HG02642 (cell line): ENCODE data around the gene RPS19BP1.

ENCODE experiments used
- ATAC-seq: cut with Tn5 transposase; IDR thresholded peaks from one replicate; pipeline ENCODE4 v1.9.1; 2021; ENCODE audit warnings: mild to moderate bottlenecking; ENCODE audit not compliant: unreplicated experiment, poor library complexity

The RPS19BP1 gene, protein sequence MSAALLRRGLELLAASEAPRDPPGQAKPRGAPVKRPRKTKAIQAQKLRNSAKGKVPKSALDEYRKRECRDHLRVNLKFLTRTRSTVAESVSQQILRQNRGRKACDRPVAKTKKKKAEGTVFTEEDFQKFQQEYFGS

DNA sequence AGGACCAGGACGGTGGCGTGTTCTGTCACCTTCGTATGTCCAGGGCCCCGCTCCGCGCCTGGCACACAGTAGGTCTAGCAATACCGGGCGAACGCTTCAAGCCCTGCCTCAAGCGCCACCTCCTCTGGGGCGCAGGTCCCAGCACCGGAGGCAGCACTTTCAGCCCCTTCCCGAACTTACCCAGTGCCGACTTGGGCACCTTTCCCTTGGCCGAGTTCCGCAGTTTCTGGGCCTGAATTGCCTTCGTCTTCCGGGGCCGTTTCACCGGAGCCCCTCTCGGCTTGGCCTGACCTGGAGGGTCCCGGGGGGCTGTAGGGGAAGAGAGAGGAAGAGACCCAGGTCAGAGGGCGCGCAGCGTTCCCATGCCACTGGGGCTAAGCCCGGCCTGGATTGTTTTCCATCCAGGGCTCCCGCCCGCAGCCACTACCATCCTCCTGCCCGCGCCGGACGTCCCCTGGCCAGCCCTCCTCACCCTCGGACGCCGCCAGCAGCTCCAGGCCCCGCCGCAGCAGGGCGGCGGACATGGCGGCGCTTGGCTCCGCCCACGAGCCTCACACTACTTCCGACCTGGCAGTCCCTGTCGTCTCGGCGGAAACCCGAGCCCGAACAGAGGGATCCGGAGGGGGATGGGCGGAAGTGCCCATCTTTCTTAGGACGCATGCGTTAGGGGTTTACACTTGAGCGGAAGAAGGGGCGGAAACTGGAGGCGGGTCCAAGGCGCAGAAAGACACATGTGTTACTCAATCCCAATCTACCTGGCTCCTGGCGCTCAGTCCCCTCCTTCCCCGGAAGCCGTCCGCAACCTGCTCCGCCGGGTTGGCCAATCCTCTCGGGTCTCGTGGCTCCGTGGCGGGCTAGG is at the start of gene RPS19BP1:
Gene RPS19BP1 (minus strand): TSS at position 534 of the 859 bp plus-strand sequence. CDS start 10 bp downstream, at position 524.
- ATAC-seq = peak; percentile 77

DNA sequence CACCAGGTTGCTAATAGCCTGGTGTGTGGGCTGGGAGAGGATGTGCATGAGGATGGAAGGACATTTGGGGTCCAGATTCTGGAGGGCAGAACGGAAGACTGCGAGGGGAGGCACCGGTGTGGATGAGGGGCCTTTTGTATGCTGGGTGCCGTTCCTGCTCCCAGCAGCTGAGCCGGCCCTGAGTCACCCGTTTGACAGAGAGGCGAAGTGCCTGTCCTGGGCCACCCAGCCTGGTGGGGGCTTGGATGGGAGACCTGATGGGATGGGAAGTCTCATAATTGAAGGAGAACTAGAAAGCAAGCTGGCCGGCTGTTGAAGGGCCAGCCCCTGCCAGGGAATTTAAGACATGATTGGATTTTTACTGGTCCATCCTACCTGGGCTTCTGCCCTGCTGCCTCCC is 48.8 kb upstream of the RPS19BP1 start:
- ATAC-seq = no peak

DNA sequence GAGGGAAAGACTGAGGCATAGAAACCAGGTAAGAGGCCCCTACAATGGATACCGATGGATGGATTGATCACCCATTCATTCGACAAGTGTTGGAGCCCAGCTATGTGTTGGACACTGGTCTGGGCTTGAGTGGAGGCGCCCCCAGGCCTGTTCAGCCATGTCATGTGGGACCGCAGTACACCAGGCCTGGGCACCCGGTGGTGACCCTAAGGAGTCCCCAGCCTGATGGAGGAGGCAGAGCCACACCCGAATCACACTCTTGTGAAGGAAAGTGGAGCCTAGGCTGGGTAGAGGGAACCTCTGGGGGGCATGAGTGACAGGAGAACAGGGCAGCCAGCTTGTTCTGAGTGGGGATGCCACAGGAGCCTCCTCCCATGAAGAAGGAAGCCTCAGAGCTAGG is 48.2 kb upstream of the RPS19BP1 start:
- ATAC-seq = no peak

DNA sequence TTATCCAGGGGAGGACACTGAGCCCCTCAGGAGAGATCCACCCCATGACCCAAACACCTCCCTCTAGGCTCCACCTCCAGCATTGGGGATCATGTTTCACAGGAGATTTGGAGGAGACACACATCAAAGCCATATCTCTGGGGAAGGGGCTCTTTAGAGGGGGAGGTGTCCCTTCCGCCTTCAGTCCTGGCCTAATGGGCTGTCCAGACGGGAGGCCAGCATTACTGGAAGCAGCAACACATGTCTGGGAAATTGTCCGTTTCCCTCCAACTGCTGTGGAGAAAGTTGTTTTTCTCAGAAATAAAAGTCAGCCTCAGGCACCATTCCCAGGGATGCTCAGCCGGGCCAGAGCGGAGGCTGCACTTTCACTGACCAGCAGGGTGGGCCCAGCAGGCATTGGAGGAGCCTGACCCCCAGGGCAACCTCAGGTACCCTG is 47.5 kb upstream of the RPS19BP1 start:
- ATAC-seq = no peak

DNA sequence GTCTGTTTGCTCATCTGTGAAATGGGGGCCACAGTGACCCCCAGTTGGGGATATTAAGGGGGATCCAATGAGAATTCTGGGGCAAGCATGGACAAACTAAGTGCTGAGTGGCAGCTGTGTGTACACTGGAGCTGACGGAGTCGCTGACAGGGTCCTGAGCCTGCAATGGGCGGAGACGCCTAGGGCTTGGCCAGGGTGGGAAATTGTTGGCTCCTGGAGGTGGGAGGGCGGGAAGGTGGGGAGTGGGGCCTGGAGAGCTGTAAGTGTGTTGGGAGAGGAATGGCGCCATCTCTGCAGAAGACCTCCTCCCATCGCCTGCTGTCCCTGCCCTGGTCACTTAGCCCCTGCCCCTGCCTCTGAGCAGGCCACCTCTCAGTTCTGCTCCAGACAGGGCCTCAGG is 45.4 kb upstream of the RPS19BP1 start:
- no peak for ATAC-seq

DNA sequence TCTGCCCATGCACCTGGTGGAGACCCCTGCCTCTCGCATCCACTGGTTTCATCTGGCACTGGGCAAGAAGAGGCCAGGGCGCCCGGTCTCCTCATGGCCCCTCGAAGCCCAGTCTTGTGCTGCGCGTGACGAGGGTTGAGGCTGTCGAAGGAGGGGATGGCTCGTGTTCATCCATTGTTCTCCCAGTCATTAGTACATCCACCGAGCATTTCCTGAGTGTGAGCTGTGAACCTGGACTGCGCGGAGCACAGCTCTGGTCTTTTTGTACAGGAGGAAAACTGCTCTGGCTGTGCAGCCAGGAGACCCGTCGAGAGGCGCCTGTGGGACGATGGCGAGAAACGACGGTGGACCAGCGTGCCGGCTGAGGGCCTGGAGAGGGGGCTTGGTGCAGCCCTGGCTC is 44.8 kb upstream of the RPS19BP1 start:
- no peak for ATAC-seq

DNA sequence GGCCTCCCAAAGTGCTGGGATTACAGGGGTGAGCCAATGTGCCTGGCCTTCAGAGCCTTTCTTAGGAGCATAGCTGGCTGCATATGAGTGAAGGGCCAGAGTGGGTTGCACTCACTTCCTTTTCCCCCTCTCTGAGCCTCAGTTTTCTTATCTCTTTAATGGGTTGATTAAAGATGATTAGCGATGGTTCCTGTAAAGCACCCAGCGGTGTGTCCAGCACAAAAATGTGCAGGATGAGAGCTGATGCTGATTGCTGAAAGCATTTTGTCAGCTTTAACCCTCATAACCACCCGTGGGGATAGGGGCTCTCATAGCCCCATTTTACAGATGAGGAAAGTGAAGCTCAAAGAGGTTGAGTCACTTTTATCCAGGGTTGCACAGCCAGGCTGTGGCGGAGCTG is 43.5 kb upstream of the RPS19BP1 start:
- ATAC-seq = no peak

DNA sequence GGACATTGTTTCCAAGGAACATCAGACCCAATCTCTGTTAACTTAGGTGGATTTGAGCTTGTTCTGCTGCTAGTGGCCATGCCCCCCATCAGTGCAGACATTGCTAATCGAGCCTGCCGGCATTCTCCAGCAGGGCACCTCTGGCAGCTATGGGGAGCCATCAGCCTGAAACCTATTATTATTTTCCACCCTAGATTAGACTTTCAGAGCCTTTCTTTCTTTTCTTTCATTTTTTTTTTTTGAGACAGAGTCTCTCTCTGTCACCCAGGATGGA is 42.9 kb upstream of the RPS19BP1 start:
- no peak for ATAC-seq

DNA sequence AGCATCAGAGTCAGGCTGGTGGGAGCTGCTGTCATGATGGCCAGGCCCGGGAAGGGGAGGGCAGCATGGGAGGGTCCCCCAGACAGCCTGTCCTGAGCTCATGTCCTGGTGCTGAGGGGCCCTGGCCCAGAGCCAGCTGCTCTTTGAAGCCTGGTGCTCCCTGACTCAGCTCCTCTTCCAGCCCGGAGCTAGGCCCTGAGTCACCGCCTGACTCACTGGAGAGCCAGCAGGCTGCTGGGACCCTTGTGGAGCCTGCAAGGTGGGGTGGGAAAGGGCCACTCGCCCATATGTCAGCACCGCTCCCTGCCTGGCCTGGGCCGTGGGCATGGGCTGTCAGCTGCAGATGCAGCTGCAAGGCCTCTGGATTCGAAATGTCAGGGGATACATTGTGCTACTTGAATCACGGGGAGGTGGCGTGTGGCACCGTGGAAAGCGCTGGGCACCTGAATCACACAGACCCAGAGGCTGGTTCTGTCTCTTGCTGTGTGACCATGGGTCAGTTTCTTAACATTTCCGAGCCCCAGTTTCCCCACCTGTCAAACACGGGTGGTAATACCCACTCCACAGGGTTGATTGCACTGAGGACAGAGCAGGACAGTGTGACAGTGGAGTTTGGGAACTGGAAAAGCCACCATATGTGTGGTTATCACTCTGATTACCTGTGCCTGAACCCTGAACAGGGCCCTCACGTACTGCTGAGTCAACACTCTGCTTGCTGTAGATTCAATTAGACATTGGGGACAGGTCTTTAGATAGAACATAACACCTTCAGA is 42.4 kb upstream of the RPS19BP1 start:
- ATAC-seq = no peak

DNA sequence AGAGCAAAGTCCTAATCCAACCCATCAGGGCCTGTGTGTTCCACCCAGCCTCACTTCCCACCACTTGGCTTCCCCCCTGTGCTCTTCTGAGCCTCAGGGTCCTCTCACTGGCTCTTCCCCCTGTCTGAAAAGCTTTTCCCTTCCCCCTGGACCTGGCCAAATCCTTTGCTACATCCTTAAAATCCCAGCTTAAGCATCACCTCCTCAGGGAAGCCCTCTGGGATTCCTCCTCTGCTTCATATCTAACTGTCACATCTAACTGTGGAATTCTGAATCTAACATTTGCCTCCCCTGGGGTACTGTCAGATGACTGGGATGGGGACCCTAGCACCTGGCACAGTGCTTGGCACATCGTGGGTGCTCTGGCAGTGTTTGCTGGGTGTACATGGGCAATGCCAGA is 39.0 kb upstream of the RPS19BP1 start:
- ATAC-seq = no peak

DNA sequence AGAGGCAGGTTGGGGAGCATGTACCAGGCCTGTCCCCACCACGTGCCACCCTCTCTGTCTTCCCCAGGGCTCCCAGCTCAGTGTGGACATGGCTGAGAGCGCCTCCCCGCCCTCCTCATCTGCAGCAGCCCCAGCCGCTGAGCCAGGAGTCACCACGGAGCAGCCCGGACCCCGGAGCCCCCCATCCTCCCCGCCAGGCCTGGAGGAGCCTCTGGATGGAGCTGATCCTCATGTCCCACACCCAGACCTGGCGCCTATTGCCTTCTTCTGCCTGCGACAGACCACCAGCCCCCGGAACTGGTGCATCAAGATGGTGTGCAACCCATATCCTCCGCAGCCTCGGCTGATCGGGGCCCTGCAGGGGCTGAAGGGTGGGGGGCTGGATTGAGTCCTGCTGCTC is 38.1 kb upstream of the RPS19BP1 start, which contains the start of gene CACNA1I:
Gene CACNA1I (plus strand): TSS at position 89 of the 400 bp plus-strand sequence. CDS start 0 bp downstream, at position 89.
- no peak for ATAC-seq

DNA sequence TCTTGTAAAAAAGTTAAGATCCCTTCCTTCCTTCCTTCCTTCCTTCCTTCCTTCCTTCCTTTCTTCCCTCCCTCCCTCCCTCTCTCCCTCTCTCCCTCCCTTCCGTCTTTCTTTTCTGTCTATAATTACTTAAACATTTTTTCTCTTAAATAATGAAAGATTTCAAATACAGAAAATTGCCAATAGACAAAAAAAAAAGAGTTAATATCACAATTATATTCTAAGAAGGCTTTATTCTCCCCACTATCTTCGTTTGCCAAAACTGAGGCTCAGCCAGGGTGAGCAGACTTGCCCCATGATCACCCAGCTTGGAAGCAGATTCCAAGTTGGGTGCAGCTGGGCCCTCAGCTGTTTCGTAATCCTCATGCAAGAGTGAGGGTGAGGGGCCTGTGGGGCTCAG is 37.7 kb upstream of the RPS19BP1 start:
- ATAC-seq = no peak

DNA sequence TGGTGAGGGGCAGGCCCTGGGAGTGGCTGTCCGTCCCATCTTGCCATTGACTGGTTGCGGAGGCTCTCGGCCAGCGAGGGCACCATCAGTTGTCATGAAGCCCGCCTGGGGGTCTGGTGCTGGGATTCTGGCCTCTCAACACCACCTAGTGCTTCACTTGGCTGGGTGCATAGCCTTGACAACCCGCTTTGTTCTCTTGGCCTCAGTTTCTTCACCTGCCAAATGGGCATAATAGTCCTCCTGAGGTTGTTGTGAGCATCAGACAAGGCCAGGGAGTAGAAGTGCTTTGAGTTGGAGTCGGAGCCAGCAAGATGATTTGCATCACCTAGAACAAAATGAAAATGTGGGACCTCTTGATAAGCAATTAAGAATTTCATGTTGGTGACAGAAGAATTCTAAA is 36.5 kb upstream of the RPS19BP1 start:
- ATAC-seq = no peak

DNA sequence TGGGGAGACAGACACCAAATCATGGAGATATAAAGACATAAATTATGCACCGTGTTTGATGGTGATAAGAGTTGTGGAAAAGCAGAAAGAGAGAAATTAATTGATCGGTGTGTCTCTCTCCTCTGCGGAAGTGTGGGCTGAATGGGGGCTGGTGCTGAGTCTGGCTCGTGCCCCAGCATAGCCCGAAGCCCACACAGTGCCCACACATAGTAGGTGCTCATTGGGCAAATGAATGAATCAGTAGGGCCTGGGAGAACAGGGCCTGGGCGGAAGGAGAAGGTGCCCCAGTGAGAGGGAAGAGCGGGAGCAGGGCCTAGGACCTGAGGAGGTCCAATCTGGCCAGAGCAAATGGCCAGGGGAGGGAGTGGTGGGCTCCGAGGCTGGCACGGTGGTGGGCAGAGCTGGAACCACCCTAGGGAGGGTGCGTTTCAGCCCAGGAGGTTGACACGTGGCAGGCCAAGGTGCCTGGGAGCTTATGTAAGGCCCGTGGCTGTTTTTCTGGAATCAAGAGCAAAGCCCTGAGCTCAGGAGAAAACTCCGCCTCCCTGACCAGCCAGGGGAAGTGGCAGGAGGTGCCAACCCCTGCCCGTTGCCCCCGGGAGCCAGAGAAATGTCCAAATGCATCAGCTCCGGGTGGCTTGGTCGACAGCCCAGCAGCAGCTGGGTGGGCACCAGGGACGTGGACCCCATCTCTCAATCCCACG is 35.9 kb upstream of the RPS19BP1 start:
- ATAC-seq = no peak

DNA sequence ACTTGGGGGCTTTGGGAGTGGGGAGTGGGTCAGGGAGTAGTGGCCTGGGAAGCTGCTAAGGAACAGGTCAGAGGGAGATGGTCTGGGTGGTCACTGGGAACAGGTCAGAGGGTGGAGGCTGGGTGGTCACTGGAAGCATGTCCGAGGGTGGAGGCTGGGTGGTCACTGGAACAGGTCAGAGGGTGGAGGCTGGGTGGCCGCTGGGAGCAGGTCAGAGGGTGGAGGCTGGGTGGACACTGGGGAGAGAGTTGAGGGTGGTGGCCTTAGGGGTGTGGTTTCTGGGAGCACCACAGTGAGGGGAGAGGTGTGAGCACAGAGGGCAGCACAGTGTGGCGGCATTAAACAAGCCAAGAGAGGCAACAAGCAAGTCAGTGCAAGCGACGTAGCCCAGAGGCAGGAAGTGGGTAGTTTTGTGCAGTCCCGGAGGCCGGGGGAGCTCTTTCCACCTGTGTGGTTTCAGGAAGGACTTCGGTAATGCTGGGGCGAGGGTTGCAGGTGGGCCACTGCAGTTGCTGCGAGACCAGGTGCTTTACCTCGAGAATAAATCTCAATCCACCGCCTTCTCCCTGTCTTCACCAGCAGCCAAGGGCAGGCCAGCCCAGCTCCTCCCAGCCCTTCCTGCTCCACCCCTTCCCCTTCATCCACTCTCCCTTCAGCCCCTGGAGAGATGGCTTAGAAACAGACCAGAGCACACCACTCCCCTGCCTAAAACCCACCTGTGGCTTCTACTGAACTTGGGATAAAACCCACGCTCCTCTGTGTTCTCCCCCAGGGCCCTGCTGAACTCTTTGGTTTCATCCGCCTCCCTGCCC is 34.8 kb upstream of the RPS19BP1 start:
- no peak for ATAC-seq

DNA sequence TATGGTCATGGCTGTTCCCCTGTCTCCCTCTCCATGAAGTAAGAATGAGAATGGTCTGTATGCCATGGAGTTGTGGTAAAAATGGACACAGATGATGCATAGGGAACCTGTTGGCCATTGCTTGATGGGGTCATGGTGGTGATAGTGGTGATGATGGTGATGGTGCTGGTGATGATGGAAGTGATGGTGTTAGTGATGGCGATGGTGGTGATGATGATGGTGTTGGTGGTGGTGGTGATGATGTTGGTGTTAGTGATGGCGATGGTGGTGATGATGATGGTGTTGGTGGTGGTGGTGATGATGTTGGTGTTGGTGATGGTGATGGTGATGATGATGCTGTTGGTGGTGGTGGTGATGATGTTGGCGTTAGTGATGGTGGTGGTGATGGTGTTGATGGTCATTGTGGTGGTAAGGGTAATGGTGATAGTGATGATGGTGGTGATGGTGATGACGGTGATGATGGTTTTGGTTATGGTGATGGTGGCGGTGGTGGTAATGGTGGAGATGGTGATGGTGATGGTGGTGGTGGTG is 32.9 kb upstream of the RPS19BP1 start:
- ATAC-seq = no peak

DNA sequence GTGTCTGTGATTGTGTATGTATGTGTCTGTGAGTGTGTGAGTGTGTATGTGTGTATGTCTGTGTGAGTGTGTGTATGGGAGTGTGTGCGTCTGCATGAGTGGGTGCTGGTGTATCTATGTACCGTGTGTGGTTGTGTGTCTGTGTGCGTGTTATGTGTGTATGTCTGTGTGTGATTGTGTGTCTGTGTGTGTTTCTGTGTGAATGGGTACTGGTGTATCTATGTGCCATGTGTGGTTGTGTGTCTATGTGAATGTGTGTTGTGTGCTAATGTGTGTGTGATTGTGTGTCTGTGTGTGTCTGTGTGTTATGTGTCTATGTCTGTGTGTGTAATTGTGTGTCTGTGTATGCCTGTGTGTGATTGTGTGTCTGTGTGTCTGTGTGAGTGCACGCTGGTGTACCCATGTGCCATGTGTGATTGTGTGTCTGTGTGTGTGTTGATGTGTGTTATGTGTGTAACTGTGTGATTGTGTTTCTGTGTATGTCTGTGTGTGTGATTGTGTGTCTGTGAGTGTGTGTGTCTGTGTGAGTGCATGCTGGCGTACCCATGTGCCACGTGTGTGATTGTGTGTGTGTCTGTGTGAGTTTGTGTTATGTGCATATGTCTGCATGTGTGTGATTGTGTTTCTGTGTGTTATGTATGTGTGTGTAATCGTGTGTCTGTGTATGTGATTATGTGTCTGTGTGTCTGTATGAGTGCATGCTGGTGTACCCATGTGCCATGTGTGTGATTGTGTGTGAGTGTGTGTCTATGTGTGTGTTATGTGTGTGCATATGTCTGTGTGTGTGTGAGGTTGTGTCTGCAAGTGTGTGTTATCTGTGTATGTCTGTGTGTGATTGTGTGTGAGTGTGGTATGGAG is 31.3 kb upstream of the RPS19BP1 start:
- ATAC-seq = no peak

DNA sequence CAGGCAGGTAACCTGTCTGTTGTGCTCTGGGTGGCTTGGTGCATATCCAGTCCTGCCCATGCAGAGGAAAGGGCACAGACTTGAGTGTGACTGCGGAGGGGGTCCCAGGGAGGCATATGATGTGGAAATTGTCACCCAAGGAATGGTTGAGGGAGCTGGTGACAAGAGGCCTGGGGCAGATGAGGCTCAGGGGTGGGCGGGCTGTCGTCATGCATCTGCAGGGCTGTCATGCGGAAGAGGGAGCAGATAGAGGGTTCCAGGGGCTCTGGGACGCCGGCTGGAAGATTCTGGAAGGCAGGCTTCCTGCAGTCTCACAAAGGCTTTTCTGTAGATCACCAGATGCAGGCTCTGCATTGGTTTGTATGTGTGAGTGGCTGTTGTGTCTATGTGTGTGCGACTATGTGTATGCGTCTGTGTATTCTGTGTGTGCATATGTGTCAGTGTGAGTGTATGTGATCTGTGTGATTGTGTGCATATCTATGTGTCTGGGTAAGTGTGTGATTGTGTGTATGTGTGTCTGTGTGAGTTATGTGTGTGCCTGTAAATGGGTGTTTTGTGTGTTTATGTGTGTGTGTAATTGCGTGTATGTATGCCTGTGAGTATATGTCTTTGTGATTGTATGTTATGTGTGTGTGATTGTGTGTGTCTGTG is 30.4 kb upstream of the RPS19BP1 start:
- ATAC-seq = no peak
